Endothelial cell of umbilical vein (primary cell): ENCODE measurements around the gene PACSIN2. TPM values are rescaled to one million over a fixed set of nuclear protein-coding genes. Genes with fewer than 3 reads are reported as not detected.

Experiments used
- BruUV-seq: library from RNA; stranded (reverse); fragments of 400-500 nt; replicated peaks from 2 replicates; lab custom pipeline; 2021; lab: Mats Ljungman, UMichigan
- CTCF ChIA-PET: fragments of 300-600, 350-600 bp; sonication (Branson Sonifier 250); formaldehyde crosslinking; loops from one replicate; lab custom pipeline; 2021; ENCODE audit warnings: antibody characterized with exemption, inconsistent platforms; lab: Charles Lee
- POLR2A ChIA-PET: fragments of 300-600, 350-600 bp; sonication (Branson Sonifier 250); formaldehyde crosslinking; loops from one replicate; lab custom pipeline; 2021; ENCODE audit warnings: antibody characterized with exemption, inconsistent platforms; lab: Charles Lee
- DNase-seq: peaks from one replicate; pipeline ENCODE4 v3.0.0-alpha.2; 2011; ENCODE audit warnings: low read depth, low spot score
- FAIRE-seq: peaks from 2 replicates; lab custom pipeline; 2011; peaks lifted over from hg19 to GRCh38; lab: Jason Lieb, UNC
- H2AFZ ChIP-seq: 2 replicates; pipeline ENCODE4 v1.6.0; 2012; ENCODE audit warnings: low read depth, low read length, control low read depth, inconsistent platforms
- H3K27ac ChIP-seq: 2 replicates; pipeline ENCODE4 v1.5.1; 2011; ENCODE audit warnings: low read depth, mild to moderate bottlenecking, control low read depth, low read length, moderate library complexity; ENCODE audit not compliant: insufficient read depth
- H3K27me3 ChIP-seq, 2 experiments: 2 replicates each; pipeline versions ENCODE4 v1.6.0 to v1.6.1; 2011; ENCODE audit warnings: low read length in 2 of 2, mixed read lengths in 1 of 2; ENCODE audit not compliant: control insufficient read depth in 2 of 2, insufficient read depth in 2 of 2
- H3K36me3 ChIP-seq, 2 experiments: 2 replicates in 1 of 2; 3 replicates in 1 of 2; pipeline ENCODE4 v1.5.1; 2011; ENCODE audit warnings: low read length in 2 of 2, mild to moderate bottlenecking in 1 of 2, moderate library complexity in 1 of 2; ENCODE audit not compliant: control insufficient read depth in 2 of 2, insufficient read depth in 2 of 2; ENCODE audit errors: extremely low read depth in 1 of 2
- H3K4me1 ChIP-seq: 3 replicates; pipeline ENCODE4 v1.5.1; 2011; ENCODE audit warnings: mild to moderate bottlenecking, low read length; ENCODE audit not compliant: control insufficient read depth, insufficient read depth; ENCODE audit errors: extremely low read depth
- H3K4me2 ChIP-seq: 2 replicates; pipeline ENCODE4 v1.6.1; 2011; ENCODE audit warnings: low read length, control low read depth, mixed read lengths; ENCODE audit not compliant: insufficient read depth
- H3K4me3 ChIP-seq, 3 experiments: fragments of 200-600 bp in 1 of 3; sonication (generic), shearing (Covaris generic) in 1 of 3; replicated peaks in 1 of 3; 2 replicates each; pipeline ENCODE4 v1.5.1; 2011 to 2016; ENCODE audit warnings: control low read depth in 3 of 3, low read length in 3 of 3, mild to moderate bottlenecking in 2 of 3, inconsistent platforms in 1 of 3, low read depth in 1 of 3, moderate library complexity in 1 of 3; ENCODE audit not compliant: insufficient read depth in 1 of 3
- H3K79me2 ChIP-seq: 2 replicates; pipeline ENCODE4 v1.6.0; 2012; ENCODE audit warnings: low read length, inconsistent platforms; ENCODE audit not compliant: control insufficient read depth, insufficient read depth
- H3K9ac ChIP-seq: replicated peaks from 2 replicates; pipeline ENCODE3; 2011; ENCODE audit warnings: low read length, control low read depth; ENCODE audit not compliant: insufficient read depth; ENCODE audit errors: extremely low read depth
- H3K9me1 ChIP-seq: replicated peaks from 3 replicates; pipeline ENCODE4 v1.6.0; 2011; ENCODE audit warnings: mild to moderate bottlenecking, low read length; ENCODE audit not compliant: control insufficient read depth, insufficient read depth; ENCODE audit errors: extremely low read depth
- H3K9me3 ChIP-seq: replicated peaks from 2 replicates; pipeline ENCODE4 v1.5.1; 2012; ENCODE audit warnings: low read length, inconsistent platforms; ENCODE audit not compliant: control insufficient read depth, insufficient read depth
- H4K20me1 ChIP-seq: replicated peaks from 2 replicates; pipeline ENCODE3; 2011; ENCODE audit warnings: mild to moderate bottlenecking, low read length; ENCODE audit not compliant: control insufficient read depth, insufficient read depth; ENCODE audit errors: extremely low read depth
- CTCF ChIP-seq, 2 donors: IDR thresholded peaks; 1 replicate in 1 of 2; 2 replicates in 1 of 2; pipeline ENCODE4 v1.5.1; 2011; ENCODE audit warnings: low read length in 2 of 2, mild to moderate bottlenecking in 2 of 2, moderate library complexity in 2 of 2, control low read depth in 1 of 2, inconsistent platforms in 1 of 2, low read depth in 1 of 2; ENCODE audit not compliant: insufficient read depth in 1 of 2; ENCODE audit errors: extremely low read depth in 1 of 2
- EZH2 ChIP-seq: IDR thresholded peaks from 2 replicates; pipeline ENCODE4 v1.6.1; 2012; ENCODE audit warnings: borderline replicate concordance, low read depth, mild to moderate bottlenecking, moderate library complexity, low read length, inconsistent platforms; ENCODE audit not compliant: severe bottlenecking
- FOS ChIP-seq: IDR thresholded peaks from 2 replicates; pipeline ENCODE4 v1.6.1; 2011; ENCODE audit warnings: mild to moderate bottlenecking, low read length, moderate library complexity, borderline replicate concordance; ENCODE audit not compliant: insufficient read depth
- GATA2 ChIP-seq: IDR thresholded peaks from 2 replicates; pipeline ENCODE4 v1.7.0; 2011; ENCODE audit warnings: low read depth, mild to moderate bottlenecking, moderate library complexity, mixed read lengths, low read length; ENCODE audit not compliant: insufficient read length, insufficient read depth
- MYC ChIP-seq: IDR thresholded peaks from one replicate; pipeline ENCODE4 v1.6.1; 2011; ENCODE audit warnings: mild to moderate bottlenecking, low read depth, low read length
- POLR2A ChIP-seq: IDR thresholded peaks from 2 replicates; pipeline ENCODE4 v1.6.1; 2012; ENCODE audit warnings: low read depth, mild to moderate bottlenecking, control low read depth, low read length
- POLR2AphosphoS5 ChIP-seq: IDR thresholded peaks from 2 replicates; pipeline ENCODE4 v1.6.1; 2012; ENCODE audit warnings: low read depth, mild to moderate bottlenecking, control low read depth, low read length, moderate library complexity; ENCODE audit not compliant: insufficient read depth
- dilution Hi-C: fragments of 300-500 bp; cut with MboI; formaldehyde crosslinking; loops from one replicate; pipeline ENCODE4 v1.15.0; 2019; ENCODE audit warnings: low sequenced_read_pairs; ENCODE audit not compliant: extremely low pct_ligation_motif_present
- intact Hi-C: fragments of 100-400 bp; cut with micrococcal nuclease; formaldehyde crosslinking; loops from one replicate; pipeline ENCODE4 v1.10.0; 2022
- polyA plus RNA-seq, 4 experiments: library from polyadenylated mRNA; depleted of rRNA in 3 of 4; stranded (reverse) in 3 of 4; unstranded in 1 of 4; fragments of >200 nt; gene quantifications; 2 replicates each; pipeline versions ENCODE4 v1.2.1 to v1.2.3, GENCODE V29; 2011 to 2012; ENCODE audit warnings: missing spikeins in 1 of 4
- total RNA-seq: library from RNA; stranded (reverse); gene quantifications from 2 replicates; pipeline ENCODE4 v1.2.3, GENCODE V29; 2021
- TF ChIP-seq, protein P1 (sequence below): IDR thresholded peaks from 2 replicates; pipeline ENCODE4 v1.6.1; 2011; ENCODE audit not compliant: insufficient read depth, insufficient read length

Gene PACSIN2
- total and polyA plus RNA-seq, 2 donors (not counting 3 experiments of a cell fraction or from before 2014, with no cell fraction given): 46.2 to 64.5 TPM

GRCh38 chr22:43014316-43014868 is 557 bp downstream of the PACSIN2 start:
- Histone ChIP-seq H3K9me1 (no peaks in the 10 kb centered on the region), H3K27ac (peak overlapping the region; percentile 40), H3K9me3 (no peaks in the 10 kb centered on the region), H3K4me3 (peak overlapping the region; percentile 72 to 96 (median 81)), H2AFZ (peak overlapping the region; percentile 79), H3K4me2 (peak overlapping the region; percentile 90), H3K4me1 (peaks cover 17% of the 10 kb centered on the region), H4K20me1 (no peaks in the 10 kb centered on the region), H3K27me3 (peaks cover 0 to 1% of the 10 kb centered on the region in 2 experiments), H3K9ac (peak overlapping the region; percentile 66), H3K79me2 (peaks cover 44% of the 10 kb centered on the region), H3K36me3 (no peaks in the 10 kb centered on the region)
- TF ChIP-seq FOS (no peak), EZH2 (no peak), GATA2 (no peak), CTCF (IDR thresholded peaks at IDR 0.05; ENCODE audit: extremely low read depth in 1 of 2, insufficient read depth in 1 of 2, low read depth in 1 of 2, low read length in 2 of 2) (no peak), POLR2A (no peak), POLR2AphosphoS5 (no peak), MYC (no peak)
- TF ChIP-seq, protein P1, sequence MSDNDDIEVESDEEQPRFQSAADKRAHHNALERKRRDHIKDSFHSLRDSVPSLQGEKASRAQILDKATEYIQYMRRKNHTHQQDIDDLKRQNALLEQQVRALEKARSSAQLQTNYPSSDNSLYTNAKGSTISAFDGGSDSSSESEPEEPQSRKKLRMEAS: no peak
- ChIA-PET POLR2A (interaction anchor here (0.6 to 2.6 kb wide), 10 partner anchors 10 to 110 kb away, joined by 3 to 14 read pairs (median 6); no protein-coding TSS in a partner anchor), CTCF (interaction anchor here (0.8 to 4.0 kb wide), 11 partner anchors 9 to 147 kb away, joined by 3 to 24 read pairs (median 5); no protein-coding TSS in a partner anchor)
- DNase-seq: peak; percentile 29
- FAIRE-seq: peak; percentile 61
- intact Hi-C loops (loop anchor here (2.0 to 5.0 kb wide), 4 partner anchors 36 to 82 kb away; partner anchors contain the start of gene TTLL1), dilution Hi-C loops (no loop called here)
- no TSS peak for BruUV-seq
